ENCODE data around the gene SETBP1.

Gene SETBP1

DNA sequence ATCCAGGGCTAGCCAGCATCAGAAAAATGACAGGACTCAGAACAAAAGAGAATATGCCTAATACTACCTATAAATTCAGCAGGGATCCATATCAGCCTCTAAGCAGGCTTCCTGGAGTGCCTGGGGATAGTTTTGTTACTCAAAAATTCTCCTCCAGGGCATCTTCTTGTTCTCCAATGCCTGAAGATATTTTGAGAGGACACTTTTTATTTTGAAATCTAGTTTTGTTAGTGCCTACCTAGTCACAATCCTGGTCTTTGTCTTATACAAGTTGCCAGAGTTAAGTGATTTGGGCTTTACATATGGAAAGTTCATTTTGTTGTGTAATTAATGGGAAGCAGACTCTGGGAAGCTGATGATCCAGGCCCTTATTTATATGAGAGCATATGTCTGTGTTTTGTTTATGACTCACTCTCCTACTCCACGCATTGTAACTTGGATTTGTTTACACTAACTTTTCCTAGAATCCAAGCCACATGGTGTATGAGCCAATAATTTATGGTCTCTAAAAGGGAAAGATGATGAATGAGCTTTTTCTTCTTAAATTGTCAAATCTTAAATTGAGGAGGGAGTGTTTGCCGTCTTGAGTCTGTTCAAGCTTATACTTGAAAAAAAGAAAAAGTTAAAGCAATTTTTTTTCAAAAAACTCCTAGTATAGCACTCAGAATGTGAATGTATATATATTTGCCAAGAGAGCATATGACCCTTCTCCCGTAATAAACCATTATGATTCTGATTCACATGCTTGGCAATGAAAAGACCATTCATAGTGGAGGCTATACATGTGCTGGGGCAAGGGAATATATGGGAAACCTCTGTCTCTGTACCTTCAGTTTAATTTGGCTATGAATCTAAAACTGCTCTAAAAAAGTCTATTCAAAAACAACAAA lies 370.3 kb downstream of the SETBP1 start:
- DNase-seq, result no peak

DNA sequence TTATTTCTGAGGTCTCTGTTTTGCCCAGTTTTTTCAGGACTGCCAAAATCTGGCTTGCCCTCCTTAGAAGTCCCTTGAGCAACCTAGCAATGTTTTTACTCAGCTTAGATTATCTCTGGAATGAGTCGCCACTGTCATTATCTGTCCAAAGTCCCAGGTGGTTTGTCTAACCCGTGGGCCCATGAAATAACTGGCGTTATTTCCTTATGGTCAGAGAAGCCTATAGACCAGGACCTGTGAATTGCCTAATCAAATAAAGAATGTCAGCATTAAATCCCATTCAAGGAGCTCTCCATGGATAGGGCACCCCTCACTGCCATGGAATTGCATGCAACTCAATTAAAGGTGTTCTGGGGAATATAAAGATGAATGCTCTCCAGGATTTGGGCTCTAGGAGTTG lies 373.9 kb downstream of the SETBP1 start:
- DNase-seq, result no peak

DNA sequence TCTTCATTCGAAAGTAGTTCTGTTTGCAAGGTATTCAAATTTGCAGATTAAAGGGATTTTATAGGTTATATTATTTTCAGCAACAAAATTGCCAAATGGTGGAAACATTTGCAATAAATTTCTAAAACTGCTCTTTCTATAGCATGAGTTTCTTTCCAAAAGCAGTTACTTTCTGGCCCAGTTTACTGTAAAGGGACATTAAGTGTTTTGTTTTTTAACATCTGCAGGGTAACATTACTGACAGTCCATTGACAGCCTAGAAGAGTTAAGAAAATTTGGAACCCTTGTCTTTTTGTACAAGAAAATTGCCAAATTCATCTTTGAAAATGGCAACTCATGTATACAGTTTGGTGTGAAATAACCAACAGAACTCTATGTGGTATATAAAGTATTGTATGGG lies 375.1 kb downstream of the SETBP1 start:
- DNase-seq, result no peak

DNA sequence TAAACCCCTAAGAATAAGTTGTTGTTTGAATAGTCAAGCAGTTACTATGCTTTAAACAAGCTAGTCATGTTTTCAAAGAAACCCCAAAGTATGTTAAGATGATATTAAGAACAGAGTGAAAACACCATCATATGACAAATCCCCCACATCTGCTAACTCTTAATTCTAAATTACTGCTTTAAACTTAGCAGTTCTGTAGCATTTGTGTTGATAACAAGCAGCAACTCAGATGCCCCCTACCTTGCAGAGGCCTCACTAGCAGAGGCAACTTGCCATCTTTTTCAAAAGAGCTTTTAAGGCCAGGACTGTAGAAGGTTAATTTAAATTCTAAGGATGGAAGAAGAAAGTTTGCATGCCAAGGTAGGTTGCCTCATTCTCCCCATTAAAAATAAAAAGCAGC lies 376.2 kb downstream of the SETBP1 start:
- no peak for DNase-seq

DNA sequence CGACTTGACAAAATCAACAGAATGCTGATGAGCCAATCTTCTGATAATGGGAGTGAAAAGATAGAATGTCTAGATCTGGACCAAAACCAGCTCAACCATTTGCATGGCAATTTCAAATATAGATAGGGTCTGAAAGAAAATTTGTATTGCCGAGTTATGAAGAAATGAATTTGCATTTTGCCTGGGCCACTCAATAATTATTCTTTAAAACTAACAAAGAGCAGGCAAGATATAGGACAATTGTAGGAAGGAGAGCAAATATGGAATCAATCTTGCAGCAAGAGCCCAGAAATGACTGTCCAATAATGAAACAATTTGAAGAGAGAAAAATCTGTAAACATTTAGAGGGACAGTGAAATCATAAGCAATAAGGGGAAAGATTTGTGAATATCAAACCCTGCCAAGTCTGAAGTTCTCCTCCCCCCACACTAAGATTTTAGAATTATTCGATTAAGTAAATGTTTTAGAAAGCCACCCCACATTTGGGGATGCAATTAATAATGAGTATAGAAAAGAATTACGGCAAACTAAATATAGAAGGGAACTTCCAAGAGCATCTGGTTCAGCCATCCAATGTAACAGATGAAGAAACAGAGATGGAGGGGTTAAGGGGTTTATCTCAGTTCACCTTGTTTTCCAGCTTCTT lies 377.4 kb downstream of the SETBP1 start:
- no peak for DNase-seq

DNA sequence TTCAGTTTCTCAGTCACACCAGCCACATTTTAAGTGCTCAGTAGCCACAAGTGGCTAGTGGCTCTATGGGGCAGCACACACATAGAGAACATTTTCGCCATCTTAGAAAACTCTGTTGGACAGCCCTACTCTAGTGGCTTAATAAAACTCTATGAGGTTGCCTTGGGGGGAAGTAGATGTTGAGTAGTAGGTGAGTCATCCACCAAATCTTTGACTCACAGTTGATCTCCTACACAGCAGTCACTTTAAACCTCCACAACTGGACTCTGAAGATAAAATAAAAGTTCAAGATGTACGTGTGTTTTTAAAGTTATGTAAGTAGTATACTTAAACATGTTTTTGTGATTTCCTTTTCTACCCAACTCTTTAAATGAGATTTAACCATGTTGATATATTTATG lies 379.0 kb downstream of the SETBP1 start:
- no peak for DNase-seq

DNA sequence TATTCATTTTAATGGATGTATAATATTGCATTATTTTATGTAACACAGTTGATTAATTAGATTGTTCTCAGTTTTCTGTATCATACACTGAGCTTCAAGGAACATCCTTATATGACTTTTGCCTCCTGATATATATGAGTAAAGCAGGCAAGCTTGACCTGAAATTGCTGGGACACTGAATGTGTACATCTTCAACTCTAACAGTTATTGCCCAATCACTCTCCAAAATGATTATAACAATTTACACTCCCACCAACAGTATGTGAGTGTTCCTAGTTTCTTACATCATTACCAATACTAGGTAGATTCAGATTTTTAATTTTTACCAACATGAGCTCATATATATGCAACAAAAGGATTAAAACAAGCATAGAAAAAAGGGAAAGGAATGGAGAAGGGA lies 379.4 kb downstream of the SETBP1 start:
- no peak for DNase-seq

DNA sequence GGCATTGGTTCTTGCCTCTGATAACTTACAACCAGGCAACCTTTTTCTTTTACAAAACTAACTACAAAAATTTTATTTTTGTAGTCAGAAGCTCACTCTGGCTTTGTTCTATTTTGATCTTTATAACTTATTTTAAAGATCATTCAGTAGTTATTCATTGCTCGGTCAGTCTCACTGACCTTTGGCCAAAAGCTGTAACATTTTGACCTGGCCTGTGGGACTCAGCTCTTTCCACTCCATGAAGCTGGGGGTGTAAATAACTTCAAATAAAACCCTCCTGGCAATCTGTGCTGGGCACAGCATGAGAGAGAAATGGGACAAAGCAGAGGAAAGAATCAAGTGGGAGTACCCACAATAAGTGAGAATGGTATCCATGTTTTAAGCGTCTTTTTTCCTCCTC lies 380.7 kb downstream of the SETBP1 start:
- DNase-seq, result no peak

DNA sequence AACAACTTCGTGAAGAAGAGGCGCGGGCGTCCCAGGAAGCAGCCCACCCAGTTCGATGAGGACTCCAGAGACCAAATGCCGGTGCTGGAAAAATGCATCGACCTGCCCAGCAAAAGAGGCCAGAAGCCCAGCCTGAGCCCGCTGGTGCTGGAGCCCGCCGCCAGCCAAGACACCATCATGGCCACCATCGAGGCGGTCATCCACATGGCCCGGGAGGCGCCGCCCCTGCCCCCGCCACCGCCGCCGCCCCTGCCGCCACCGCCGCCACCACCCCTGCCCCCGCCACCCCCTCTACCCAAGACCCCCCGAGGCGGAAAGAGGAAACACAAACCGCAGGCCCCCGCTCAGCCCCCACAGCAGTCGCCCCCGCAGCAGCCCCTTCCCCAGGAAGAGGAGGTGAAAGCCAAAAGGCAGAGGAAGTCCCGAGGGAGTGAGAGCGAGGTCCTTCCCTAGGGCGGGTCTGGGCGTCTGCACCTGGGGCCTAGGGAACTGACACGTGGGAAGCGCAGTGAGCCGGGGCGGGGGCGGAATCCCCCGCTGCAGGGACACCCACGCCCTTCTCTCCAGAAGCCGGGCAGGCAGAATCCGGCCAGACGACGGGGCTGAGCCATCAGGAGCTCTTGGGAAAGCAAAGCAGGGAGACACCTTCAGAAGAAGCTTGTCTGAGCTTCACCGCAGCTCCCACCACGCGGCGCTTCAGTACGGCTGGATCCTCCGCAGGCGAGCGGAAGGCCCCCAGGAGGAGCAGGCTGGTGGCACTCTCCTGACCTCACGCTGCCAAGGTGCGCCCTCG lies 382.8 kb downstream of the SETBP1 start:
- no peak for DNase-seq

DNA sequence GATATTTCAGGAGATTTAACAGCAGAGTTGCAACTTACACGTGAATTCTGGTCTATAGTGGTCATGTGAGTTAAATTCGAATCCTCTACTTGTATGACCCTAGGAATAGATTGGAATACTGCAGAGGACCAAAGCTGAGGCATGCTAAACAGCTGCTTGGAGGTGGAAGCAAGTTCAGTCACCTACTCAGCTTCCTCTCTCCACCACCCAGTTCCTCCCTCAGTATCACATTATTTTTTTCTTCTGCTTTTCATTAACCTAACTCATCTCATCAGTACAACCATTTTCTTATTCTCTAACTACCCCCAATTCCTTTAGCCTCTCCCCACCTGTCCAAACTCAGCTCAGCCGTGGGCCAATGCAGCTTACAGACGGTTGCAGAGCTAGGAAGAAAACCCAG lies 385.5 kb downstream of the SETBP1 start:
- DNase-seq, result no peak

DNA sequence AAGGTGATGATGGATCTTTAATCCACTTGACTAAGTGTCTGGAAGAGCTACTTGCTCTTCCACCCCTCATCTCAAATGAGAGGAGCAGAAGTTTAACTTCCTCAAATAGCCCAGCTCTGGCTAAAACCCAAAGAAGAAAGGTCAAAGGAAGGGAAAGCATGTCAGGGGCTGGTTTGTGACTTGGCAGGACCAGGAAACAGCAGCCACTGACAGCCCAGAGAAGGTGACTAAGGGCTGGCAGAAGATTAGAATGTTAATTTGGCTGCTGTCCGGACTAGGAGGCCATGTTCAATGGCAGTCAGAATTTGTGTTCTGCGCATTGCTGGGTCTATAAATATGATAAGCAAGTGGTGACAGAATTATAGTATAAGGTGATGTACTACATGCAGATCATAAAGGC lies 386.2 kb downstream of the SETBP1 start:
- no peak for DNase-seq

DNA sequence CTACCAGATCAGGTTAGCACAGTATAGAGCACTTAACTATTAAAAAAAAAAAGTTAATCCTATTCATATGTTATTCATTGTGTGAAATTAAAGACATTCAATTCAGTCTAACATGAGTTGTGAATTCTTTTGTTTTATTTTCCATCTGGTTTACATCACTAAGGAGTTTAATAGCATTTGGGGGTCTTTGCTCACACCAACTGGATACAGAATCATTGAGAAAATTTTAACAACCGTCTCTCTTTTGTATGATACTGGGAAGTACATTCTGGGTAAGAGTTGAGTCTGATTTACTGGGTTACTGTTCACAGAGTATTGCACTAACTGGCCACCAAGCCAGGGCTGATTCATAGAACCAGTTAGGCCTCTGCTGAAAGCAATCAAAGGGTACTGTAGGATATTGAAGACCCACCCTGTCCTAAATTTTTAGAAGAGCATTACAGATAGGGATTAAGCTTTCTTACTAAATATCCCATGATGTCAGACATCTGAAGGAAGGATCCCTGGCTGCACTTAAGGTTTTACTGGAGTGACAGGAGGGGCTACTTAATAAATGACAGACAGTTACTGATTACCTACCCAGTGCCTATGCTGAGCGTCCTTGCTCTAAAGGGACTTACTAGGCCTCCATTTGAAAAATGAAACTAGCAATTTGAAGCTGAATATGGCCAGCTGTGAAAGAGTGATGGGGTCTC lies 387.9 kb downstream of the SETBP1 start:
- DNase-seq, result no peak

DNA sequence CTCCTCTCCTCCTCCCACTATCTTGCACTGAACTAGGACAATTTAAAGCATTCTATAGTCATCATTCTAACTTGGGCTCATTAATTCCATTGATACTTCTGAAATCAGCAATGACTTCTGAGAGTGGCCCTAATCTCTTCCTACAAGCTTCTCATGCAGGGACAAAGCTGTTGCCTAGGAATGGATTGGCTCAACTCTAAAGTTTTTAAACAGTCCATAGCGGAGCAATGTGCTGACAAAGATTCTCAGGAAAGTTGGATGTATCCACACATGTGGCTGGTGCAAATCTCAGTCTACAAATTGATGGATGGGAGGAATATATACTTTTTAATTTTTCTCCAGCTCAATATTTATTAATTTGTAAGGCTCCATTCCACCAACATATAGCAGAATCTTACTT lies 388.9 kb downstream of the SETBP1 start:
- no peak for DNase-seq

DNA sequence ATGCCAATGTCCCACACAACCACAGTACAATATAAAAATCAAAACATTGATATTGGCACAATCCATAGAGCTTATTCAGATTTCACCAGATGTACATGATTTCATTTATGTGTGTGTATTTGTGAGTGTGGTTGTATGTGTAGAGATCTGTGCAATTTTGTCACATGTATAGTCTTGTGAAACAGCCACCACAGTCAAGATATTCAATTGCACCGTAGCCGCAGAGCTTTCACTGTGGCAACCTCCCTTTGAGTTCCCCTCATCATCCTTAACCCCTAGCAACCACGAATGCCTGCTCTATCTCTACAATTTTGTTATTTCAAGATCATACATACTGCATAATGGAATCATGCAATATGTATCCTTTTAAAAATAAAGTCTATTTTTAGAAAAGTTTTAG lies 391.3 kb downstream of the SETBP1 start:
- no peak for DNase-seq

DNA sequence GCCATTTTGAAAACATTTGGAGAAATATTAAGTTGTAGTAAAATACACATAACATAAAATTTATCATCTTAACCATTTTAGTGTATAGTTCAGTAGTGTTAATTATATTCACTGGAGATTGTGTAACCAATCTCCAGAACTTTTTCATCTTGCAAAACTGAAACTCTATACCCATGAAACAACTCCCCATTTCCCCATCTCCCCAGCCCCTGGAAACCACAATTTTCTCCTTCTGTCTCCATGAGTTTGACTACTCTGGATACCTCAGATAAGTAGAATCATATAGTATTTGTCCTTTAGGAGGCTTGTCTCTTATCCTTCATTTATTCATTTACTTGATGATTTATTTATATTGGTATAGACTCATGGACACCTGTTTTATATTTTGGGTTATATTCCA lies 392.9 kb downstream of the SETBP1 start:
- no peak for DNase-seq

DNA sequence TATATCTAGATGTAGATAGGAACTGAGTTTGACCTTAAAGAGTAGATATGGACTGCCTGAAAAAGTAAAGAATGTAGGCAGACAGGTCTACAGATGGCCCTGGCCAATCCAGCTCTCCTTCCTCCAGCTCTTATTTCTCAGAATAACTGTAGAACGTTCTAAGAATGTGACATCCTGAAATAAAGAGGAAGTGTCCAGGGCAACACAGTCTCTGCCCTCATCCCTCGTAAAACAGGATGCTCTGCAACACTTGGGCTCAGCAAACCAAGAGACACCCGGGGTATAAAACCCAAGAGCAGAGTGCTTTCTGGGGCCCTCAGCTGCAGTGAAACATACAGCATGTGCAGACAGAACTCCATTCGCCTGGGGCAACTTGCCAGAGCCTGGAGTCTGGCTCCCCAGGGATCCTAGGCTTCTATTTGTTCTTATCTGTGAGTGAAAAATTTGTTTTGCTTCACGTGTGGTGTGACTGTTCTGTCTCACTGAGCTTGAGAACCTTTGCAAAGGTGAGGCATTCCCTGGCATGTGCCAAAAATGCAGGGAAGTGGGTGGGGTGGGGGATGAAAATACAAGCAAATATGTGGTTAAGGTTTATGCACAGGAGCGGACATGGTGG lies 401.0 kb downstream of the SETBP1 start:
- DNase-seq, result no peak

DNA sequence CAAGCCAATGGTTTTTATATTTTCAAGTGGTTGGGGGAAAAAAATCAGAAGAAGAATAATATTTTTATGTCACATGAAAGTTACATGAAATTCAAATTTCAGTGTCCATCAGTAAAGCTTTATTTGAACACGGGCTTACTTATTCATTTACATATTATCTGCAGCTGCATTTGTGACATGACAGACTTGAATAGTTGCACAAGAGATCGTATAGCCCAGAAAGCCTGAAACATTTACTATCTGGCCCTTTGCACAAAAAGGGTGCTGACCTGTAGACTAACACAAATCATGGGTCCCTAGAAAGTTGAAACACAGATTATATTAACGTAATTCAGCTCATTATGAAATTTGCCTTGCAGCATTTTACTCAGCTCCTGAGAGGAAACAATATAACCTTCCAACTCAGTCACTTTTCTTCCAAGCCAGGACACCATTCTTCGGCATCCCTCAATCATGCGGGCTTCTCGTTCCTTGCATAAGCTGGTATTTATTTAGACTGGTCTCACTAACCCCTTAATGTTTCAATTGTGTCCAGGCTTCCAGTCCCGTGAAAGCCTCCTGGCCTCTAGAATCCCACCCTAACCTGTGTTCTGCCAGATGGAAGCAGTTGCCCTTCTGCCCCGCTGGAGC lies 402.7 kb downstream of the SETBP1 start:
- DNase-seq, result no peak

DNA sequence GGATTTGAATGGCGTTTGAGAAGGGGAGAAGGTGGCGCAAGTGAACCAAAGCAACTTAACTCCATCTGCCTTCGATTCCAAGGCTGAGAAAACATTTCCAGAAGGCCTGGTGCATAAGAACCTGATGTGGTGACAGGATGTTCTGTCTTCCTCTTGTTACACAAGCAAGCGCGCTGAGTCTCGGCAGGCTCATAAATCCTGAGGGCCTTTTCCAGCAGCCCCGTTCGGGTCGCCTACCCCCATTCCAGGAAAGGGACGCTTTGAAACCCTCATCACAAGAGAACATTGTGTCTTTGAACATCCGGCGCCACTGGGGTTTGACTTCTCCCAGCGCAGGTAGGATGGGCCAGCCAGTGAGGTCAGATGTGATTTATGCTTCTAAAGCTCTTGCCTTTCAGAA lies 403.5 kb downstream of the SETBP1 start:
- DNase-seq, result no peak

DNA sequence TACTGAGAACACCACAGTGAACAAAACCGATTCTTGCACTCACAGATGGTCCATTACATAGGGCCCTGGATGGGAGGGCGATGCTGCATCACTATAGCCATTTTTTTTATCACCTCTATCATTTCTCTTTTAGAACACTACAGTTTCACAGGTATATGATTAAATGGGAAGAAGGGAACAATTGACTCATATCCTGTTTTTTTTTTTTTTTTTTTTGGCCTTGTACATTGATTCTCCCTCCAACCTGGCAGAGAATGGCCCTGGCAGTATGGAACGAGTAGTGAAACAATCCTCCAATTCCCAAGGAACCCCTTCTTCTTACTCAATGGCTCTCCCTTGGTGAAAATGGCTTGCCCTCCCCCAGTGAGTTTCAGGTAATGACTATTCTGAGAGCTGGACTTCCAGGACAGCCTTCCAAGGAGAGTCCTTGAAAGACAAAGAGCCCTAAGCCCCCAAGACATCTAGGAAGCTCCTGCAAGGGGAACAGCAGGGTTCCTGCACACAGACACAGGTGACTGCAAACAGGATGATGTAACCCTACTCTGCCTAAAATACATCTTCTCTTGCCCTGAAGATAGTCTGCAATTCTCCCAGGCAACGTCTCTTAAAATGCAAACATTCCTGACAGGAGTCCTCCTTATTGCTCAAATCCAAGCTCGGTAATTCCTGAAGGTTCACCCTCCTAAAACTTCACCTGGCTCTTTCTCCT lies 405.4 kb downstream of the SETBP1 start:
- DNase-seq, result no peak

DNA sequence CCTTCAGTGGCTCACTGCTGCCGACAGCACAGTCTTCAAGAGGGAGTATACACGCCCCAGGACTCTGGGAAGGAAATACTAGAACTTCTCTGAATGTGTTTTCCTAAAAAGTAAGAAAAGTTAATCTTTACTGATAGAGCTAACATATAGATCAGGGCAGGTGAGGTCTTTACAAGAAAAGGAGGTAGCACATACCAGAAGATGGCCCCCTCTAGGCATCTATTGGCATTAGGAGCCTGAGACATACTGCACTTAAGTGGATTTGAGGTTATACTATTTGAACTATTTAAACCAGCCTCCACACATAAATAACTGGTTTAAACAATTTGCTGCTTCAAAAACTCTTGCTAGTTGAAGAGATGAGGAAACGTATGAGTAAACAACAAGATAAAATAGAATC lies 406.1 kb downstream of the SETBP1 start:
- no peak for DNase-seq

DNA sequence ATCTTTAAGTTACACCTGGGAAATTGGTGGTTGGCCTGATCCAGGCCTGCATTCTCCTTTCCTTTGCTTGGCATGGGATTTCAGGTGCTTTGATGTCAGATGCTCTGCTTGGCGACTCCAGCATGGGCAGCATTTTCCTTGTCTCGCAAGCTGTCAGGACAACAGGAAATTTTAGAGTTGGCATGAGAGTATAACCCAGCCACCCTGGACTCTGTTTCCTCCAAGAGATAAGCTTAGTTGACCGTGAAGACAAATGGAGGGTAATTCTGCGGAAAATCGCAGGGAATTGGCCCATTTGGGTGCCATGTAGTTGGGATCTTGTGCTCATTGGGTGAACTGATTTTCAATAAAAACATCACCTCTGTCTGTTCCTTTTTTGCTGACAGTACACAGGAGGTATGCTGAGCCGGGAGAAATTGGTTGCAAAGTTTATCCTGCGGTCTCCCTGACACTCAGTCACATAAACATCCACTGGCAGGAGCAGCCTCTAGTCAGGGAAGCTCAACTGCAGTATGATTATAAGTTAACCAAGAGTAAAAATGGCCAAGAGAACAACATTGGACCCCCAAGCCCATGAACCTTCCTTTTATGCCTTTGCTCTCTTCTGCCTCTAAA lies 409.9 kb downstream of the SETBP1 start:
- no peak for DNase-seq
